Measurements from ENCODE around the gene XPO6.

GRCh38 chr16:28101533-28101890 lies 110.3 kb downstream of the XPO6 start:
- TF ChIP-seq CTCF (IDR thresholded peaks at IDR 0.05), result no peak
- no peak for TF ChIP-seq POLR2A (IDR thresholded peaks at IDR 0.05)

All from tibial nerve (tissue), 3 donors.